Body of pancreas (tissue), 4 donors: ENCODE measurements around the gene PHRF1.

Experiments
- POLR2A ChIP-seq, 3 donors: fragments of 450-650 bp; IDR thresholded peaks; one replicate each; pipeline ENCODE4 v1.6.1; 2016; ENCODE audit warnings: antibody characterized with exemption in 3 of 3, mild to moderate bottlenecking in 2 of 3
- TF ChIP-seq, protein P1 (sequence below), 7 experiments: fragments of 450-650 bp in 4 of 7; fragments of 200-600 bp in 3 of 7; sonication (generic) in 3 of 7; IDR thresholded peaks; one replicate each; pipeline ENCODE4 v1.5.1; 2016 to 2019; ENCODE audit warnings: antibody characterized with exemption in 7 of 7

DNA sequence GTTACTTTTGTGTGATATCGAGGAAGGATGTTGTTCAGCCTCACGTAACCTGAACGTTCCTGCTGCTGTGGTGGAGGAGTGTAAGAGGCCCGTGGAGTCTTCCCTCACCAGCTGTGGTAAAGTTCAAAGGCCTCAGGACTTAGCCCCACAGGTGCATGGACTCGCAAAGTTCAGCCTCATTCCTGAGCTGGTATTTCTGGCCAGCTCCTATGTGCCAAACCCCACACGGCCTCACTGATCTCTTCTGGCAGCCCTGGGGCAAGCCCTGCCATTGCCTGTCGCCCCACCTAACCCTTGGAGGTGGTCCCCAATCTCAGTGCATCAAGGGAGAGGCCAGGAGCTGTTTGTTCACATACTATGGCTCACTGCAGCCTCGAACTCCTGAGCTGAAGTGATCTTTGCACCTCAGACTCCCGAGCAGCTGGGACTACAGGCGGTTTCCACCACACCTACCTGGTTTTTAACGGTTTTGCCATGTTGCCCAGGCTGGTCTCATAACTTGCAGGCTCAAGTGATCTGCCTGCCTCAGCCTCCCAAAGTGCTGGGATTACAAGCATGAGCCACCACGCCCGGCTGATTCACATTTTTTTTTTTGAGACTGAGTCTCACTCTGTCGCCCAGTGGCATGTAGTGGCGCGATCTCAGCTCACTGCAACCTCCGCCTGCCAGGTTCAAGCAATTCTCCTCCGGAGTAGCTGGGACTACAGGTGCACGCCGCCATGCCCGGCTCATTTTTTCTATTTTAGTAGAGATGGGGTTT lies 2.2 kb downstream of the PHRF1 start:
- no peak for TF ChIP-seq POLR2A (IDR thresholded peaks at IDR 0.05)
- TF ChIP-seq, protein P1, sequence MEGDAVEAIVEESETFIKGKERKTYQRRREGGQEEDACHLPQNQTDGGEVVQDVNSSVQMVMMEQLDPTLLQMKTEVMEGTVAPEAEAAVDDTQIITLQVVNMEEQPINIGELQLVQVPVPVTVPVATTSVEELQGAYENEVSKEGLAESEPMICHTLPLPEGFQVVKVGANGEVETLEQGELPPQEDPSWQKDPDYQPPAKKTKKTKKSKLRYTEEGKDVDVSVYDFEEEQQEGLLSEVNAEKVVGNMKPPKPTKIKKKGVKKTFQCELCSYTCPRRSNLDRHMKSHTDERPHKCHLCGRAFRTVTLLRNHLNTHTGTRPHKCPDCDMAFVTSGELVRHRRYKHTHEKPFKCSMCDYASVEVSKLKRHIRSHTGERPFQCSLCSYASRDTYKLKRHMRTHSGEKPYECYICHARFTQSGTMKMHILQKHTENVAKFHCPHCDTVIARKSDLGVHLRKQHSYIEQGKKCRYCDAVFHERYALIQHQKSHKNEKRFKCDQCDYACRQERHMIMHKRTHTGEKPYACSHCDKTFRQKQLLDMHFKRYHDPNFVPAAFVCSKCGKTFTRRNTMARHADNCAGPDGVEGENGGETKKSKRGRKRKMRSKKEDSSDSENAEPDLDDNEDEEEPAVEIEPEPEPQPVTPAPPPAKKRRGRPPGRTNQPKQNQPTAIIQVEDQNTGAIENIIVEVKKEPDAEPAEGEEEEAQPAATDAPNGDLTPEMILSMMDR (IDR thresholded peaks at IDR 0.05), result no peak
